Natural killer cell (primary cell): ENCODE results near the gene SLC41A3. TPM values are rescaled to one million over a fixed set of nuclear protein-coding genes. Genes with fewer than 3 reads are reported as not detected.

ENCODE experiments used
- ATAC-seq, 3 donors: fragments of 150-1000 bp in 2 of 3; fragments of 200-7000 bp in 1 of 3; cut with Tn5 transposase; 1 replicate in 1 of 3; 2 replicates in 2 of 3; pipeline ENCODE4 v1.10.0; 2021; ENCODE audit warnings: mild to moderate bottlenecking in 2 of 3, moderate library complexity in 2 of 3
- DNase-seq, 2 donors: peaks; one replicate each; pipeline versions ENCODE4 v3.0.0 to v3.0.0-alpha.2; 2013 to 2021; ENCODE audit warnings: mixed read lengths in 1 of 2
- H3K27ac ChIP-seq: one replicate; pipeline ENCODE4 v1.5.1; 2013; ENCODE audit warnings: mild to moderate bottlenecking, low read length
- H3K27me3 ChIP-seq: one replicate; pipeline ENCODE4 v1.6.1; 2013; ENCODE audit warnings: low read length; ENCODE audit not compliant: control insufficient read depth, insufficient read depth
- H3K36me3 ChIP-seq: one replicate; pipeline ENCODE4 v1.6.1; 2013; ENCODE audit warnings: low read length; ENCODE audit not compliant: control insufficient read depth, insufficient read depth
- H3K4me1 ChIP-seq: one replicate; pipeline ENCODE4 v1.6.1; 2013; ENCODE audit warnings: low read length; ENCODE audit not compliant: control insufficient read depth, insufficient read depth
- H3K4me3 ChIP-seq: one replicate; pipeline ENCODE4 v1.5.1; 2013; ENCODE audit warnings: low read length
- H3K9me3 ChIP-seq: one replicate; pipeline ENCODE4 v1.6.1; 2013; ENCODE audit warnings: low read length; ENCODE audit not compliant: control insufficient read depth, insufficient read depth
- H3K27ac Mint-ChIP-seq, 2 donors: one replicate each; pipeline ENCODE4 v1.8.0; 2022; ENCODE audit warnings: mild to moderate bottlenecking in 2 of 2, mixed read lengths in 2 of 2, moderate library complexity in 1 of 2
- H3K27me3 Mint-ChIP-seq, 2 donors: one replicate each; pipeline ENCODE4 v1.8.0; 2022; ENCODE audit warnings: low read depth in 2 of 2, mixed read lengths in 2 of 2
- H3K36me3 Mint-ChIP-seq: one replicate; pipeline ENCODE4 v1.8.0; 2022; ENCODE audit warnings: mixed read lengths
- H3K4me1 Mint-ChIP-seq, 2 donors: one replicate each; pipeline ENCODE4 v1.8.0; 2022; ENCODE audit warnings: mixed read lengths in 2 of 2
- H3K4me3 Mint-ChIP-seq: one replicate; pipeline ENCODE4 v1.8.0; 2022; ENCODE audit warnings: mild to moderate bottlenecking, moderate library complexity, mixed read lengths
- H3K9me3 Mint-ChIP-seq, 2 donors: one replicate each; pipeline ENCODE4 v1.8.0; 2022; ENCODE audit warnings: mixed read lengths in 2 of 2
- WGBS: methylation state at CpG from one replicate; pipeline ENCODE4 v1.1.7; 2013; ENCODE audit warnings: missing lambda C conversion rate; ENCODE audit not compliant: insufficient coverage; 5-methylcytosine and 5-hydroxymethylcytosine counted together
- intact Hi-C: fragments of 100-400 bp; cut with micrococcal nuclease; formaldehyde crosslinking; loops from one replicate; pipeline ENCODE4 v1.14.2; 2022
- total RNA-seq, 4 donors: library from RNA; stranded (reverse); fragments of 120-200 nt in 1 of 4; gene quantifications; one replicate each; pipeline versions ENCODE4 v1.2.3 to v1.2.4, GENCODE V29; 2013 to 2022
- TF ChIP-seq, protein P1 (sequence below): fragments of 200-600 bp; IDR thresholded peaks from one replicate; pipeline ENCODE4 v1.8.0; 2022; ENCODE audit warnings: antibody characterized with exemption

The SLC41A3 gene
- total RNA-seq: 10 to 100 TPM; 24.2 to 29.6 (median 27.1) TPM
- 18.8 TPM for total RNA-seq (2013)

GRCh38 chr3:126083913-126084767 lies at the start of gene SLC41A3:
TSS of gene SLC41A3 (minus strand) at chr3:126084124. CDS start at chr3:126068219, 15,905 bp downstream.
- no peaks in the 10 kb centered on the region for H3K27me3 Mint-ChIP-seq
- peak within 1 kb of the TSS; percentile 56 for H3K27ac ChIP-seq

DNA sequence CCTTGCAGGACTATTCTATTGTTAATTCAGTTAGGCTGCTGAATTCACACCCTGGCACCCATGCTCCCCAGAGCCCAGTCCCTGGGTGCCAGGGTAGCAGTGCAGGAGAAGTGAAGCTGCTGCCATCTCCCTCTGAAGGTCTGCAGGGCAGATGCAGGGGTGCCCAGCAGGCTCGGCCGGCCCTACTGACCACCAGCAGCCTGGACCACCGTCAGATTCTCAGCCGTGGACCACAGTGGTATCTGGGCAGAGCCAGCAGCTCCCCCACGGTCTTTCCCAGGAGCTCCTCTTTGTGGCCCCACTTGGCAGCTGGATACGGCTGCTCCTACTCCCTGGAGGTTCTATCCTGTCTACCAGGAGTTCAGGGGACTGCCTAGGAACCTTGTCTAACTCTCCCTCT lies 49.7 kb upstream of the SLC41A3 start:
- TF ChIP-seq, protein P1, sequence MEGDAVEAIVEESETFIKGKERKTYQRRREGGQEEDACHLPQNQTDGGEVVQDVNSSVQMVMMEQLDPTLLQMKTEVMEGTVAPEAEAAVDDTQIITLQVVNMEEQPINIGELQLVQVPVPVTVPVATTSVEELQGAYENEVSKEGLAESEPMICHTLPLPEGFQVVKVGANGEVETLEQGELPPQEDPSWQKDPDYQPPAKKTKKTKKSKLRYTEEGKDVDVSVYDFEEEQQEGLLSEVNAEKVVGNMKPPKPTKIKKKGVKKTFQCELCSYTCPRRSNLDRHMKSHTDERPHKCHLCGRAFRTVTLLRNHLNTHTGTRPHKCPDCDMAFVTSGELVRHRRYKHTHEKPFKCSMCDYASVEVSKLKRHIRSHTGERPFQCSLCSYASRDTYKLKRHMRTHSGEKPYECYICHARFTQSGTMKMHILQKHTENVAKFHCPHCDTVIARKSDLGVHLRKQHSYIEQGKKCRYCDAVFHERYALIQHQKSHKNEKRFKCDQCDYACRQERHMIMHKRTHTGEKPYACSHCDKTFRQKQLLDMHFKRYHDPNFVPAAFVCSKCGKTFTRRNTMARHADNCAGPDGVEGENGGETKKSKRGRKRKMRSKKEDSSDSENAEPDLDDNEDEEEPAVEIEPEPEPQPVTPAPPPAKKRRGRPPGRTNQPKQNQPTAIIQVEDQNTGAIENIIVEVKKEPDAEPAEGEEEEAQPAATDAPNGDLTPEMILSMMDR: no peak
- Histone ChIP-seq H3K9me3 (no peaks in the 10 kb centered on the region), H3K27me3 (no peaks in the 10 kb centered on the region), H3K27ac (no peak overlapping the region), H3K4me1 (peaks cover 3% of the 10 kb centered on the region), H3K4me3 (no peak overlapping the region), H3K36me3 (no peaks in the 10 kb centered on the region)
- no peak overlapping the region for H3K4me3 Mint-ChIP-seq
- H3K4me1 Mint-ChIP-seq: no peaks in the 10 kb centered on the region
- DNase-seq: peak in 1 of 2 donors; percentile 8
- H3K27ac Mint-ChIP-seq: no peak overlapping the region
- intact Hi-C loops: no loop called here
- WGBS: 72% methylated on average over 6 of the region's 6 CpGs
- H3K9me3 Mint-ChIP-seq: no peaks in the 10 kb centered on the region
- H3K36me3 Mint-ChIP-seq: no peaks in the 10 kb centered on the region
- no peak for ATAC-seq
- peaks cover 12 to 16% of the 10 kb centered on the region in 2 donors for H3K27me3 Mint-ChIP-seq

More at GRCh38 chr3:126083913-126084767, at the start of gene SLC41A3:
- Mint-ChIP-seq H3K4me3 (peak within 1 kb of the TSS; percentile 91), H3K9me3 (no peaks in the 10 kb centered on the region), H3K27ac (peak within 1 kb of the TSS; percentile 80 to 84), H3K36me3 (no peaks in the 10 kb centered on the region), H3K4me1 (peaks cover 22 to 31% of the 10 kb centered on the region in 2 donors)
- H3K36me3 ChIP-seq: no peaks in the 10 kb centered on the region
- no peaks in the 10 kb centered on the region for H3K9me3 ChIP-seq
- WGBS: under 1% methylated on average over 72 of the region's 72 CpGs
- DNase-seq (peak; percentile 78 to 84), ATAC-seq (peak; percentile 91 to 96 (median 93))
- H3K27me3 ChIP-seq: no peaks in the 10 kb centered on the region
- TF ChIP-seq, protein P1: peak; percentile 48
- intact Hi-C loops: loop anchor here (2.0 kb wide), 1 partner anchor 167 kb away; no protein-coding TSS in a partner anchor
- H3K4me3 ChIP-seq: peak within 1 kb of the TSS; percentile 55
- H3K4me1 ChIP-seq: peaks cover 14% of the 10 kb centered on the region

DNA sequence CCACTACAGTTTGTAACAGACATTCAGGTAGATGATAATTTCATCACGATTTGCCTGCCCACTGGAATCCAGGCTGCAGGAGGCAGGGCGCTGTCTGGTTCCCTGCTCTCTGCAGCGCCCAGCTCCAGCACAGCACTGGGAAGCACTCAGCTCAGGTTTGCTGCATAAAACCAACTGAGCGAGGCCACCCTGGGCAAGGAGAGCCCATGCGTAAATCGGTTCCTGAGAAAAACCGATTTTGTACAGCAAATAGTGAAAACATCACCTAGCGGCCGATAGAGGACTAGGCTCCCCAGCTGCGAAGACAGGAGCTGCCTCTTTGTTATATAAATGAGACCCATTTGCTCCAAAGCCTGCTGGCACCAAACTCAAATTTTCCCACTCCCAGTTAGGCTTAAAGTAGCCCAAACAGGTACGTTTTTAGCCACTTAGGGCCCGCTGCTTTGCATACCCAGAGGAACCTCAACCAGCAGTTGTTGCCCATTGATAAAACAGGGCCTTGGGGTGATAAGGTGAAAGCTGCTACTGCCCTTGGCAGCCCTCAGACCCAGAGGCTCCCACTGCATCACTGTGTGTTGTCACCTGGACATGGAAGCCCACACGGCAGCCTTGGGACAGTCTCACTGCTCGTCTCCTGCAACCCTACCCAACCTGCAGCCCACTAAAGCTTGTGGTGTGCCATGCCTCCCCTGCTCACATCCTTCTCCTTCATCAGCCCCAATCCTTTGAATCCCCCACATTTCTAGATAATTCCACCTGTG lies 49.0 kb upstream of the SLC41A3 start:
- no peak overlapping the region for H3K4me3 Mint-ChIP-seq
- no peaks in the 10 kb centered on the region for H3K9me3 Mint-ChIP-seq
- DNase-seq (peak in 1 of 2 donors; percentile 7), ATAC-seq (no peak)
- no peak overlapping the region for H3K27ac ChIP-seq
- H3K36me3 ChIP-seq: no peaks in the 10 kb centered on the region
- no peak overlapping the region for H3K27ac Mint-ChIP-seq
- no peaks in the 10 kb centered on the region for H3K4me1 Mint-ChIP-seq
- H3K36me3 Mint-ChIP-seq: no peaks in the 10 kb centered on the region
- no peaks in the 10 kb centered on the region for H3K9me3 ChIP-seq
- peaks cover 12 to 16% of the 10 kb centered on the region in 2 donors for H3K27me3 Mint-ChIP-seq
- H3K4me3 ChIP-seq: no peak overlapping the region
- intact Hi-C loops: no loop called here
- 83% methylated on average over 14 of the region's 14 CpGs for WGBS
- peaks cover 3% of the 10 kb centered on the region for H3K4me1 ChIP-seq
- no peaks in the 10 kb centered on the region for H3K27me3 ChIP-seq
- TF ChIP-seq, protein P1: no peak
